NCI-H1694 treated with DMSO at 0.1 percent for 48 hours (cell line): ENCODE results near the gene CLDN14.
"Not testable (repeated sequence)": the region's sequence is repeated elsewhere in the genome, so short reads cannot be mapped to it uniquely, and the experiment has no call there.

Experiments
- DNase-seq: peaks from one replicate; lab custom pipeline; 2025; lab: John Stamatoyannopoulos, UW

The CLDN14 gene

DNA sequence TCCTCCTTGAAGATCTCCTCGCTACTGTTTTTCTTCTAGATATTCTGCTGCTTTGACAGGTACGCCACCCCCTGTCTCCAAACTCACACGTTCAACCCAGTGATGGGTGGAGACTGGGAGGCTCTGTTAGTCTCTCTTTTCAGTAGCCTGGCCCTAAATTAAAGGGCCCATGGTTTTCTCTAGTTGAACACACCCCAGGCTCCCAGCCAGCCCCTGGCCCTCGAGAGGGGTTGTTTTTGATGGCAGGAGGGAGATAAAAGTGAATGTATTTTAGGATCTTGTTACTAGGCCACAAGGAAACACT is 21.6 kb upstream of the CLDN14 start:
- no peak for DNase-seq

GRCh38 chr21:36499578-36500471 is 19.9 kb upstream of the CLDN14 start:
- no peak for DNase-seq

DNA sequence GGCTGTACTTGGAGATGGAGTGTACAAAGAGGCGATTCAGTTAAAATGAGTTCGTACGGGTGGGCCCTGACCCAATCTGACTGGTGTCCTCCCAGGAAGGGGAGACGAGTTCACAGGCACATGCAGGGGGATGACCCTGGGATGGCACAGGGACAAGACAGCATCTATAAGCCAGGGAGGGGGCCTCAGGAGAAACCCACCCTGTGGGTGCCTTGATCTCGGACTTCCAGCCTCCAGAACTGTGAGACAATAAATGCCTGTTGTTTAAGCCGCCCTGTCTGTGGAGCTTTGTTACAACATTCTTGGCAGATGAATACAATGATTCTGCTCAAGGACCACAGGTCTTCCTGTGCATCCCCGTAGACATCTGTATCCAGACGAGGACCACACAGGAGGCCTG is 14.6 kb upstream of the CLDN14 start:
- no peak for DNase-seq

- DNase-seq = no peak
Measured at GRCh38 chr21:36491209-36491910, 11.4 kb upstream of the CLDN14 start.

DNA sequence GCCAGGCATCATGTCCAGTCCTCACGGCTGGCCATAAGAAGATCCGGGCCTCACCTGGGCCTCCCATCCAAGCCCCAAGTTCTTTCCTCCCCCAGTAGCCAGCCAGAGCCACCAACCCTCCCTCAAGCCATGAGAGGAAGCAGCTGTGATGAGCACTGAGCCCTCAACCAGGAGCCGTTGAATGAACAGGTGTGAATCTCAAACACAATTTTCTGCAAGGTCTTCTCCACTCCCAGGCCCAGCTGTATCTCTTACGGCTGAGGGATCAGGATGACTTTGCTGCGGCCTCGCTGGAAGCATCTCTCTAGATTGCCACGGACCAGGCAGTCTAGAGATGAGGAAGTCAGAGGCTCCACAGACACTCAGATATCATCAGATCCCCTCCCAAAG is 9.8 kb upstream of the CLDN14 start:
- DNase-seq = no peak

DNA sequence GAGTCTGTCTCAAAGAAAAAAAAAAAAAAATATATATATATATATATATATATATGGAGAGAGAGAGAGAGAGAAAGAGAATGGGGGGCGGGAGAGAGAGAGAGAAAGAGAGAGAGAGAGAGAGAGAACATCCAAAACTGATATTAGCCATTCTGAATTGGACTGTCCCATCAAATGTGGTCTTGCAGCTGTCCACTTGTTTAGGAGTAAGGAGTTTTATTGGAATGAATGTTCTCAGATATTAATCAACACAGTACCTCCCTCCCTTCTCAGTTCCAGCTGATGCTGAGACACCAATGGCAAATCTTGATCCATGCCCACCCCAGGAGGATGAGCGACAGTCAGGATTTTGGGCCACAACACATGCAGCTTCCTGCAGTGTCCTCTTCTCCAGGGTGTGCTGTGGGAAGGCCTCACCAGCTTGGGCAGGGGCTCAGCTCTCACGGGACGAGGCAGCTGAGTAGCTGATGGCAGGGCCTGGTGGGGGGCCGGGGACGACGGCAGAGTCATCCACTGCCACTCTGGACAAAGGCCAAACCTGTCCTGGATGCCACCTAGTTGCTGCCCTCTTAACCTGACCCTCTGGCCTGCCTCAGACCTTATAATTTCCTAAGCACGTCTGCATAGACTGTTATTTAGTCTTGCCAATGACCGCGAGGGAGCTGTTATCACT is 9.3 kb upstream of the CLDN14 start:
- no peak for DNase-seq

DNA sequence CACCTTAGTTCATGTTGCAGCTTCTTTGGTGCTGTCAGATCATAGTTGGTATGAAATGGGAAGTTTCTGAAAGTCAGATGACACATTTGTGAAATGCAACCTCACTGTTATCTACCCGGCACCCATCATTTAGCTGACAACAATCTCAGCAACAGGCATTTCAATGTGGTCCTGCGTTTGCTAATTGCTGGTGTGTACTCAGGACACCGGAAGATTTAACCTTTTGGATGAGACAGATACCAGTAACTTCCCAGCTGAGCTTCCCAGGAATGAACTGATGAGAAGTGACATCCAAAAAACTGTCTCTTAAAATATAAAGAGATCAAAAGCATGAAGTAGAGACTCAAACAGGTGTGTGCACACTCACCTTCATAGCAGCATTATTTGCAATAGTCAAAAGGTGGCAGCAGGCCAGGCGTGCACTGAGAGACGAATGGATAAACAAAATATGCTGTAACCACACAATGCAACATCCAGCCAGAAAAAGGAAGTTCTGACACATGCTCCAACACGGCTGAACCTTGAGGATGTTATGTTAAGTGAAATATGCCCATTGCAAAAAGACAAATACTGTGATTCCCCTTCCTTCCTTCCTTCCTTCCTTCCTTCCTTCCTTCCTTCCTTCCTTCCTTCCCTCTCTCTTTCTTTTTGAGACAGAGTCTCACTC is 7.9 kb upstream of the CLDN14 start:
- DNase-seq = no peak

DNA sequence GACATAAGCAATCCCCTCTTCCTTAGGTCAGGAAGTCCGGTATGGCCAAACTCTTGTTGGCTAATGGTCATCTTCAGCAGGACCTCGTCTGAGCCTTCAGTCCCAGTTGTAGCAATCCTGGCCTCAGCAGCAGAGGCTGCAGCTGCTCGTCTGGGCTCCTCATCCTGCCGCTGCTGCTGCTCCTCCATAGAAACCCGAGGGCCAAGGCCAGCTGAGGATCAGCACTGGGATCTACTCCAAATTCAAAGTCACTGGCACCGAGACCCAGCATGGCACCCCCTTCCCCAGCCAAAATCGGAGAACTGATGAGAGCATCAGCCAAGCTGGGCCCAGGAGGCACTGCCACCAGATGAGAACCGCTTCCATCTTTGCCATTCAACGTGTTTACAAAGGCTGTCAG is 6.3 kb upstream of the CLDN14 start:
- no peak for DNase-seq

DNA sequence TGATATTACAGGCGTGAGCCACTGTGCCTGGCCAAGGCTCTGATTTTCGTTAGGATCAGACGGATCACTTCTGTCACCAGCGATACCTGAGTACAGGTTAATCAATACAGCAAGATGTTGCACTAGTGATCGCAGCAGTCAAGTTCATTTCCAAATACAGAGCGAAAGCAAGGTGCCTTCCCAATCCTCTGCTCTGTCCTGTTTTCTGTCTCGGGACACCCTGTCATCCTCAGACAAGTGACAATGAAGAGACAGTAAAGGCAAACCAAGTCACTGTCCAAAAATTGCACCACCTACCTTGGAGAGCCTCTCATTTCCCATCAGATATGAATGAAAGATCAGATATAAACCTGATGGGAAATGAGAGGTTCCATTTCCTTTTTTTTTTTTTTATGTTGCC is 5.6 kb upstream of the CLDN14 start:
- no peak for DNase-seq

DNA sequence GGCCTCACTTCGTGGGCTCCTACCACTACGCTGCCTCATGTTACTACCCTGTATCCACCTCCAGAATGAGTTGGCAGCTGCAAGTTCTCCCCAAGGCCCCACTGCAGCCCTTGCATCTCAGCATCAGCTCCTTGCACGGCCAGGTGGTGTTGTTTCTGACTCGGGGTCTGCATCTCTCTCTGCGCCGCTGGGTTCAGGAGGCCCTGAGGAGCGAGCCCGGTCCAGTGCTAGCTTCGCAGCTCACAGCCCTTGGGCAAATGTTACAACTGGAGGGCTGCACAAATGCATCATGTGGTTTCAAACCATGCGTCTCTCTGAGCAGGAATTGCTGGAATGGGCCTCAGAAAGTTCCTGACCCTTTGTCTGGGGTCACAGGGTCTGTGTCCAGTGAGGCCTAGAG is 3.2 kb upstream of the CLDN14 start:
- no peak for DNase-seq

DNA sequence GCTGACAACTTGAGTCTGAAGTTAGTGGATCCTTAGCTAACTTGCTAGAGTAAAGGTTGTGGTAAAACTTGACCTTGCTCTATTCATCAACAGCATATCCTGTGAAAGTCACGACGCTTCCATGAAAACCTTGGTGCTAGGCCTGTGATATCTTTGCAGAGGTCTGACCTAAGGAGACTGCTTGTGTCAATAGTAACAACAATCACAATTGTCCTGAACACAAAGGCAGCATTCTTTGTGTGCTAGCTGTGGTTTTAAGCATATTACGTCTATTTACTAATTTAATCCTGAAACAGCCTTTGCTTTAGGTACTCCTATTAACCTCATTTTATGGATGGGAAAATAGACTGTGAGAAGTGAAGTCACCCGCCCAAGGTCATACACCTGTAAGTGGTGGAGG is 2.8 kb upstream of the CLDN14 start:
- no peak for DNase-seq

GRCh38 chr21:36482181-36482580 is 2.3 kb upstream of the CLDN14 start:
- DNase-seq = no peak

DNA sequence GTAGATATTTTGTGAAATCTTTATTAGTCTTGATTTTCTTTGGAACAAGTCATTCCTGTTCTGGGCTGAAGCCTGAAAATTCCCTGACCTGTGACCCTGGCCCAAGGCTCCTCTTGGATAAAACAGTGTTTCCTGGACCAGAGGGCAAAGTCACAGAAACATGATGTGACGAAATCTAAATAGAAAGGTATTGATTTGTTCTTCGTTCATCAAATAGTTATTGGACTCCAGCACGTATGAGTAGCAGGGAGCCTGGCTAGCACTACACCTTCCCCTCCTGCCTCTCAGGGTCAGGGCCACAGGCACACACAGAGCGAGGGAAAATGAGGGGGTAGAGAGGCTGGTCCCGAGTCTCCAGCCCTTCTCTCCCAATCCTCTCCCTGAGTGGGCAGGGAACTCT is 1.7 kb upstream of the CLDN14 start:
- DNase-seq = no peak

- DNase-seq = no peak
Measured at GRCh38 chr21:36480618-36481017, 696 bp upstream of the CLDN14 start.

DNA sequence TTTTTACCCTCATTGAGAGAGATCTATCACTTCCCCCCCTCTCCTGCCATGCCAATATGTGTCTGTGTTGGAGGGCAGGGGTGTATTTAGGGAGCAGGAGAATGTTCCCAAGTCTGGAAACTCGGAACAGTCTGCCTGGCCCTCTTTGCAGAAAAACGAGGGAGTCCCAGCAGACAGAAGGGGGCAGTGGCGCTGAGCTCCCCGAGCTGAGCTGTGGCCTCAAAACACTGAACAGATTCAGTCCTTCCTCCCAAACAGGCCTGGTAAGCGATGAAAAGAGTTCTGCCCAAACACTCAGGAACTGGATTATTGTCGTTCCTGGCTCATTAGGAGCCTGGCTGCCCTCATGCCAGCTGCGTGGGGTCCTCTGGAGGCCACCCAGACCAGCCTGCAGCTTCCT is 981 bp downstream of the CLDN14 start:
- no peak for DNase-seq

DNA sequence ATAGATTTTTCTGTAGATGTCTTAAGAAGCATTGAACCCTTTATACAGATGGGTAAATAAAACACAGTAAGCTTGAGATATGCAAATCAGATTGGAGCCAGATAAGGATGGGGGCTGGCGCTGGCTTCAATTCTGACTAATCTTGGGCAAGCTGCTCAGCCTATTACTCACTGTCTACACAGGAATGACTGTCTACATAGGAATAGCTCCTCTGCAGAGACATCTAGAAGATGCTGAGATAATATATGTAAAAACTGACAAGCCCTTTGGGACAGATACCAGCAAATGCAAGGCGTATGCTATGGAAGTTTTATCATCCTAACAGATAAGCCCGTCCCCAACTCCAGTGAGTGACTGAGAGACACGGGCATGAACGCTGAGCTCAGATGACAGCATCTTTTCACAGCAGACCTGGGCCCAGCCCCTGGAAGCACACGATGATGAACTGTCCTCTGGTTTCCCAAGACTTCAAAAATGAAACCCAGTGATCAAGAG is 1.7 kb downstream of the CLDN14 start:
- no peak for DNase-seq

DNA sequence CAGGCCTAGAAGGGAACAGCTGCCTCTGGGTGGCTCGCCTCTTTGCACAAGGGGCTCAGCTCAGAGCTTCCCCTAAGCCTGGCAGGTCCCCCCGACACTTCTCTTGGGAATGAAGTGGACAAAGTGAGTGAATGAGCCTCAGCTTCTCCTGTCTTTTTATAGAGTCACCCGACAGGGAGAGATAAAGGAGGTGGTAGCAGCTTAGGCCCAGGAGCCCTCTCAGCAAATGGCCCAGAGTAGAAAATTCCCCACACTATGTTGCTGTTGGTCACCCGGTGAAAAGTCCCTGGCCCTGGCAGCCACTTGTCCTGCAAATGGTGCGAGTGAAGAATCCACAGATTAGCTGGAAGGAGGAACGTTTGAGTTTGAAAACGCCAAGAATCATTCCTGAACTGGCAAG is 2.4 kb downstream of the CLDN14 start:
- no peak for DNase-seq

- no peak for DNase-seq
Measured at GRCh38 chr21:36477001-36477400, 2.9 kb downstream of the CLDN14 start.

DNA sequence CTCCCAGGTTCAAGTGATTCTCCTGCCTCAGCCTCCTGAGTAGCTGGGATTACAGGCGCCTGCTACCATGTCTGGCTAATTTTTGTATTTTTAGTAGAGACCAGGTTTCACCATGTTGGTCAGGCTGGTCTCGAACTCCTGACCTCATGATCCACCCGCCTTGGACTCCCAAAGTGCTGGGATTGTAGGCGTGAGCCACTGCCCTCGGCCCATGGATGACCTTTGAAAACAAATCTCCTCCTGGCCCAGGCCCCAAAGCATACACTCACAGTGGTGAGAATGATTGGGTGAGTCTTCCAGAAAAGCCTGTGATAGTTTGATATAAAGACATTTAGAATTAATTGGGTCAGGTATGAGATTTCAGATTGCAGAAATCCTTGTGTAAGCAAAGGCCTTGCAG is 3.4 kb downstream of the CLDN14 start:
- DNase-seq = not testable (repeated sequence)

DNA sequence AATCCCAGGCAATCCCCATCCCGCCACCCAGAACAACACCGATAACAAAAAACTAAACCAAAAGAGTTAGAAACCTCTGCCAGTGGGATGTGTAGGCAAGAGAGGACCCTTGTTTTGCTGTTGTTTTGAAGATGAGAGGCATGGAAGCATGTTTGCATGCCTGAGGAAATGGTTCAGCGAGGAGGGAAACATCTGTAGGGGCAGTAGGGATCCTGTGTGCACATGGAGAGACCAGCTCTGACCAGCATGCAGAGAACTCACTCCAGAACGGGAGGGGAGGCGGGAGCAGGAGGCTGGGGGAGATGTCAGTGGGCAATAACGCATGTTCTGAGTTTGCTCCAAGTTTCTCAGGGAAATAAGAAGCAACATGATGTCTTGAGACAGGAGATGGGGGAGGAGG is 5.3 kb downstream of the CLDN14 start:
- DNase-seq = no peak

- DNase-seq = no peak
Measured at GRCh38 chr21:36473203-36473602, 6.7 kb downstream of the CLDN14 start.

- DNase-seq = no peak
Measured at GRCh38 chr21:36472377-36472776, 7.5 kb downstream of the CLDN14 start.
